GM18502 (cell line): ENCODE results near the gene TXNDC15.
"Not testable (repeated sequence)": the region's sequence is repeated elsewhere in the genome, so short reads cannot be mapped to it uniquely, and the experiment has no call there.

Experiments used
- ATAC-seq: cut with Tn5 transposase; IDR thresholded peaks from one replicate; pipeline ENCODE4 v1.9.1; 2021; ENCODE audit warnings: mild to moderate bottlenecking; ENCODE audit not compliant: unreplicated experiment, poor library complexity

The TXNDC15 gene, protein sequence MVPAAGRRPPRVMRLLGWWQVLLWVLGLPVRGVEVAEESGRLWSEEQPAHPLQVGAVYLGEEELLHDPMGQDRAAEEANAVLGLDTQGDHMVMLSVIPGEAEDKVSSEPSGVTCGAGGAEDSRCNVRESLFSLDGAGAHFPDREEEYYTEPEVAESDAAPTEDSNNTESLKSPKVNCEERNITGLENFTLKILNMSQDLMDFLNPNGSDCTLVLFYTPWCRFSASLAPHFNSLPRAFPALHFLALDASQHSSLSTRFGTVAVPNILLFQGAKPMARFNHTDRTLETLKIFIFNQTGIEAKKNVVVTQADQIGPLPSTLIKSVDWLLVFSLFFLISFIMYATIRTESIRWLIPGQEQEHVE

DNA sequence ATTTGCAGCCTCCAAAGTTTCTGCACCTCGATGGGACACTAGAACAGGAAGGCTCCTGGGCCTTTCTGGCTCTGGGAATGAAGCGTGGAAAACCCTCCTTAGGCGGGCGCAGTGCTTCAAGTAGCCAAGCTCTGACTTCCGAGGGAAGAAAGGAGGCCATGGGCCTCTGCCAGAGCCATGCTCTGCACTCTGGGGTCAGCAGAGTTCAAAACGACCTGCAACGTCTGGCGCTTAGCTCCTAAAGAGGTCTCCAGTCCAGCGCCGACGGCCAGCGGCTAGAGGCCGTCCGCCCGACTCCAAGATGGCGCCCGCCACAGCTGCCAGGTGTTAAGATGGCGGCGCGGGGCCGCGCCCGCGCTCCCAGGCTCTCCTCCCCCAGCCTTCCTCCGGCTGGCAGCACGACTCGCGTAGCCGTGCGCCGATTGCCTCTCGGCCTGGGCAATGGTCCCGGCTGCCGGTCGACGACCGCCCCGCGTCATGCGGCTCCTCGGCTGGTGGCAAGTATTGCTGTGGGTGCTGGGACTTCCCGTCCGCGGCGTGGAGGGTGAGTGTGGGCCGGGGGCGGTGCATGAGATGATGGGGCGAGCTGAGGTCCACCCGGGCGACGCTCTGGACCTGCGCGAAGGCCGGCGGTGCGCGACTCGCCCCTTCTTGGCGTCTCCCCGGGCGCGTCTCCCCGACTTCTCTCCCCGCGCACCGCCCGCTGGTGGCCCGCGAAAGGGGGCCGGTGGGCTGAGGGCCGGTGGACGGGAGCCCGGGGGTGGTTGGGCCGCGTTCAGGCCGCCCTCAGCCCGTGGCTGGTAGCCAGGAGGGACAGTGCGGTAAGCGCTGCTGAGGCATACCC, at the start of gene TXNDC15:
Gene TXNDC15 (plus strand): TSS at position 385 of the 844 bp plus-strand sequence. CDS start 57 bp downstream, at position 442.
- ATAC-seq: peak; percentile 81

DNA sequence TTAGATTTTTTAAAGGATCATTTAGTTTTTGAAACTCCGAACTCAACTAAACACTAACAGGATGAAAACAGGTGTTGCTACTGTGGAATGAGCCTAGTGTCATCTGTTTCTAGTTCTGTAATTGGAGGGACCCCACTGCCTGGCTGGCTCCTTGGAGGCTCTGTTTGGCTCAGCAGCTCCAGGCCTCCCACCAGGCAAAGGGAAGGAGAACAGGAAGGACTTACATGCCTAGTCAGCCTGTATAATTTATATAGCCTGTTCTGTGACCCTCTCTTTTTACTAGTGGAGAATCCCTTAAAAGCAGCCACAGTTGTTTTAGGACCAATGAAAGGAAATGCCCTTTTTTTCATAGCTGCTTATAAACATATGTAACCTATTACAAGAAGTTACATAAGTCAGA, 49.5 kb upstream of the TXNDC15 start:
- no peak for ATAC-seq

DNA sequence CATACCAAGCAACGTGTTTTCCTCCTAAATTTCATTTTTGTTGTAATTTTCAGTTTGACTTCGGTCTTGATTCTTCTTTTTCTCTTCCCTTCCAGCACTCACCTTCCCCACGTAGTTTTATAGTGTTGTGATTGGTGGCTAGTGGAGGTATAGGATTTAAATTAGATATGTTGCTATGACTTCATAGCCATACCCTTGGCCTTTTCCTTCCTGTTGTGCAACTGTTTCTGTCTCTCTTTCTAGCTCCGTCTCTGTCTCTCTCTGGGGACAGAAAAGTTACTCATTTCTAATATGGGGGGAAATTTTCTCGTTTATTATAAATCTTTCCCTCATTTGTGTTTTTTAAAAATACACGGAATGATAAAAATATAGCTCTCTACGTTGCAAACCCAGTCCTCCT, 49.0 kb upstream of the TXNDC15 start:
- ATAC-seq: no peak

DNA sequence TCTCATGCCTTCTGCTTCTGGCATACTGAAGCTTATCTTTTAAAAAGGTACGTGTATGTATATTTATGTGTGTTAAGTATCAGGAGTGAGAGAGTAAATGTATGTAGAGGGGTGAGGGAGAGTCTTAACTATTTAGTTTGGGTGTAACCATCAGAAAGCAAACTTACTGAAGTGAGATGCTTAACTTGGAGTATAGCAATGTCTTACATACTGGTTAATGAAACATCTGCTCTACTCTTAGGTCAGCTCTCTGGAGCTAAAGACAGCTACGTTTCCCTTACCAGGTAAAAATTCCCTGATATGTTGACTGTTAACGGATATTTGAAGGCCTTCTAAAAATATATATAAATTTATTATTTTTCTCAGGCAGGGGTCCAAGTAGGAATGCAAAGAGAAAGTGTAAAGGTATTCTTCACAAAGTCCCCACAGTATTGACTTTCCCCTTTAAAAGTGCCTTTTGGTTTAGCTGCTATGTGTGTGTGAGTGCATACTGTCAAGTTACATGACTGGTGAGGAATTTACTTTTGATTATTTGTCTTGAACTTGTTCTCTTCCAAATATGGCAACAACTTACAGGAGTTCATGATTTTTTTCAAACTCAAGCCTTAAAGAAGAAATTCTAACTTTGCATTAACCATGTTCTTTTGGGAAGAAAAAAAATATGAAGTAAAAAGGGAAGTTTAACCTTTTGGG, 40.7 kb upstream of the TXNDC15 start:
- no peak for ATAC-seq

DNA sequence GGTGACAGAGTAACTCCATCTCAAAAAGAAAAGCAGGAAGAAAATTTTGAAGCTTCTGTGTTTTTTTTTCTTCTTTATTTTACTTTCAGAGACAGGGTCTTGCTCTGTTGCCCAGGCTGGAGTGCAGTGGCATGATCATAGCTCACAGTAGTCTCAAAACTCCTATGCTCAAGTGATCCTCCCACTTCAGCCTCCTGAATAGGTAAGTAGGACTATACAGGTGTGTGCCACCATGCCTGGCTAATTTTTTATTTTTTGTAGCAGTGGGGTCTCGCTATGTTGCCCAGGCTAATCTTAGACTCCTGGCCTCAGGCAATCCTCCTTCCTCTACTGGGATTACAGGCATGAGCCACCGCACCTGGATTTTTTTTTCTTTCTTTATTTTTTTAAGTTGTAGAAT, 38.5 kb upstream of the TXNDC15 start:
- no peak for ATAC-seq

DNA sequence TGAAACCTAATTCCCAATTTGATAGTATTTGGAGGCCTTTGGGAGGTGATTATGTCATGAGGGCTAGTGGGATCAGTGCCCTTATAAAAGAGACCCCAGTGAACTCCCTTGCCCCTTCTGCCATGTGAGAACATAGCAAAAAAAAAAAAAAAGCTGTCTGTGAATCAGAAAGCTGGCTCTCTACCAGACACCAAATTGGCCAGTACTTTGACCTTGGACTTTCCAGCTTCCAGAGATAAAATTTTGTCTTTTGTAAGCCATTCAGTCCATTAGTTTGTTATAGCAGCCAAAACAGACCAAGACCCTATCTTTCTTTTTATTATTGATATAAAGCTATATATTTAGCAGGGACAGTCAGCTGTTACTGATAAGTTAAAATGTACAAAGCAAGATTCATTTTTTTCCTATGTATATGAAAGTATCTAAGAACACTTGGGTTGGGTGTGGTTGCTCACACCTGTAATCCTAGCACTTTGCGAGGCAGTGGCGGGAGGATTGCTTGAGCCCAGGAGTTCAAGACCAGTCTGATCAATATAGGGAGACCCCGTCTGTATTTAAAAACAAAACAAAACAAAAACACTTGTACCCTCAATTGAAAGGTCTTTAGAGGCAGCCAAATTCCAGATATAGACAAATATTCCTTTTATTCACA, 36.5 kb upstream of the TXNDC15 start:
- ATAC-seq: no peak

DNA sequence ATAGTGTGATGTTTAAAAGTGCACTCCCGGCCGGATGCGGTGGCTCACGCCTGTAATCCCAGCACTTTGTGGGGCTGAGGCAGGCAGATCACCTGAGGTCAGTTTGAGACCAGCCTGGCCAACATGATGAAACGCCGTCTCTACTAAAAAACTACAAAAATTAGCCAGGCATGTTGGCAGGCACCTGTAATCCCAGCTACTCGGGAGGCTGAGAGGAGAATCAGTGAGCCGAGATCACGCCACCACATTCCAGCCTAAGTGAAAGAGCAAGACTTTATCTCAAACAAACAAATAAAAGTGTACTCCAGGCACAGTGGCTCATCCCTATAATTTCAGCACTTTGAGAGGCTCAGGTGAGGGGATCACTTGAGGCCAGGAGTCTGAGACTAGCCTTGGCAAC, 35.8 kb upstream of the TXNDC15 start:
- ATAC-seq: not testable (repeated sequence)

DNA sequence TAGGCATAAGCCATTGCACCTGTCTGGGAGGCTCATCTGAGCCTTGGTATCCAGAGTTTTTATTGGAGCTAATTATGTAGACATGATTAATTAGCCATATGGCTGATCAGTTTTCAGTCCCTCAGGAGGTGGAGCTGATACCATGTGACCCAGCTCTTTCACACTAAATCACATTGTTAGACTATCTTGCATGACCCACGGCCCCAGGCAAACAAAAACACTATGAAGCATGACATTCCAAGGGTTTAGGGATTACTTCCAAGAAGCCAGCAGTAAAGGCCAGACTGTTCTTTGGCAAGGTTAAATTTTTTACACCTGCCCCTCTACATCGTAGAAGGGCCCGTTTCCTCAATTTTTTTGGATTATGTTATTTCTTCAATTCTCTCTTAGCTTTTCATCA, 33.4 kb upstream of the TXNDC15 start:
- ATAC-seq: no peak

DNA sequence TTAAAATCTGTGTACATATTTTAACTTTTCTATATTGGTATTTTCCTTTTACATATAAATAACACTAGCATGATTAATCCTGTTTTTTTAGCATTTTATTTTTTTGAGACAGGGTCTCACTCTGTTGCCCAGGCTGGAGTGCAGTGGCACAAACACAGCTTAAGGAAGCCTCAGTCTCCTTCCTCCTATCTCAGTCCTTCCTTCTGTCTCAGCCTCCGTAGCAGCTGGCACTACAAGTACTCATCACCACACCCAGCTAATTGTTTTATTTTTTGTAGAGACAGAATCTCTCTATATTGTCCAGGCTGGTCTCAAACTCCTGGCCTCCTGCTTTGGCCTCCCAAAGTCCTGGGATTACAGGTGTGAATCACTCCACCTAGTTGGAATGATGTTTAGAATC, 29.9 kb upstream of the TXNDC15 start:
- ATAC-seq: no peak

DNA sequence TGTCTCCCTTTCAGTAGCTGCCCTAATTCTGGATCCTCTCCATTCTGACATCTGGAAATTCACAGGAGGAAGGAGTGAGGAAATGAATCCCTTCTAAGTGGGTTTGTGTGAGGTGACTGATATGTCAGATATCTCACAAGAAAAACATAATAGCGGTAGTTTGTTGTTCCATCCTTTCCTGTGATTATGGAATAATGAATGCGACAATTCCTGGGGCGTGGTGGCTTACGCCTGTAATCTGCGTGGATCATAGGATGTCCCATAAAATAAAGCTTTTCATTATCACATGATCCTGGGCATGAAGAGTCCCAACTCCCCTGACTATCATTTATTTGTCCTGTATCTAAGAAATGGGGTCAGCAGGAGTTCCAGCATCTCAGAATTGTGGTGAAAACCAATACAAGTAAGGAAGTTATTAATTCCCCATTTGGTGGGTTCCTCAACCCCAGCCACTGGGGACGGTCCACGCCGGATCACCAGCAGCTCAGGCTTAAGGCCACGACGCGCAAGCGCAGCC, 28.8 kb upstream of the TXNDC15 start:
- no peak for ATAC-seq

DNA sequence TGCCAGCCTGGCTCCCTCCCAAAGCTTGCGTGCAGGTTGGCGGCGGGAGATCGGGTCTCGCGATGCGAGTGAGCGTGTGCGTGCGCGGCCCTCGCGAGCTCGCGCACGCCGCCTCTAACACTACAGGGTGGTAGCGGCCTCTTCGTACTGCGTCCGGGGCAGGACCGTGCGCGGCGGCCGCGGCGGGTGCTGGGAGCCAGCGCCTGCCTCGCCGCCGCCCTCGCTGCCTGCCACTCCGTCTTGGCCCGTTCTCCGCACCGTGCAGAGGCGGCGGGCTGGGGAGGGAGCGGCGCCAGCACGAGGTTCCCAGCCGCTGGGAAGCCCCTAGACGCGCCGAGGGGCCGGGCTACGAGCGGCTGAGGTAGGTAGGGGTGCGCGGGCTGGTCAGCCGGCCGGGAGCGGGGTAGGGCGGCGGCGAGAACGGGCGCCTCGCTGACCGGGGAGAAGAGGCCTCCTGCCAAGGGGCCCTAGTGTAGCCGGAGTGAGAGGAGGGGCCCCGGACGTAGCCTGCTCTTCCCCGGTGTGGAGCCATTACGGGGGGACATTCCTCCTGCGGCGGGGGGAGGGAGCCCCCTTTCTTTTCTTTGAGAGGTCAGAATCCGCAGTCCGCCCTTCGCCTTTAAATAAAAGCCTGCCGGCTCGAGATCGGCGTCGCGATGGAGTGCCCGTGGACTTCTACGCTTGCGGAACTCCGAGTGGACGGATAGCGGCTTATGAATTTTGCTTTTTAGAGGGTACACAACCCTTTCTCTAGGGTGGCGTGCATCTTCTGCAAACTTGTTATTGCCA, 28.1 kb upstream of the TXNDC15 start, which contains the start of gene C5orf24:
Gene C5orf24 (plus strand): TSS at position 117 of the 789 bp plus-strand sequence. CDS start 8,933 bp downstream, outside the sequence.
- peak; percentile 93 for ATAC-seq

DNA sequence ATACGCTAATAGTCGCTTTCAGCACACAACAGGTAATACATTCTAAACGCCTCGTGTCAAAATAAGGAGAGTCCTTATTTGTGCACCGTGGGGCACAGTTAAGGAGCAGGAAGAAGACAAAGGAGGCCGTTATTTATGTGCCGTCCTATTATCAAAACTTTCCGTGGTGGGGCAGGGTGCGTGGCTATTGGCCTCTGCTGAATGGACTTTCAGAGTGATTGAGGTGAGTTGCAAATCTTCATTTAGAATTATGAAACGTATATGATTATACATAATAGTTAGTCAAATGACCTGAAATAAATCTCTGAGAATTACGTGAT, 27.6 kb upstream of the TXNDC15 start:
- ATAC-seq: peak; percentile 2

DNA sequence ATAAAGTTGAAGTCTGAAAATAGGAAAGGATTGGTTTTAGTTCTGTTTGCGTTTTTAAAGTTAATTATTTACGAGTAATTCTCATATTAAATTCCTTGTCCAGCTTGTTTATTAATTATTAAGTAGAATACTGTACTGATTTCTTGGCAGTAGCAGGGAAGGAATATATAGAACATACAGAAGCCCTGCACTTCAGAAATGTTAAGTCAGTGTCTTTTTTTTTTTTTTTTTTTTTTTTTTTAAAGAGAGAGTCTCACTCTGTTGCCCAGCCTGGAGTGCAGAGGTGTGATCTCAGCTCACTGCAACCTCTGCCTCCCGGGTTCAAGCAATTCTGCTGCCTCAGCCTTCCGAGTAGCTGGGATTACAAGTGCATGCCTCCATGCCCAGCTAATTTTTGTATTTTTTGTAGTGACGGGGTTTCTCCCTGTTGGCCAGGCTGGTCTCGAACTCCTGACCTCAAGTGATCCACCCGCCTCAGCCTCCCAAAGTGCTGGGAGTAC, 24.7 kb upstream of the TXNDC15 start:
- ATAC-seq: not testable (repeated sequence)

DNA sequence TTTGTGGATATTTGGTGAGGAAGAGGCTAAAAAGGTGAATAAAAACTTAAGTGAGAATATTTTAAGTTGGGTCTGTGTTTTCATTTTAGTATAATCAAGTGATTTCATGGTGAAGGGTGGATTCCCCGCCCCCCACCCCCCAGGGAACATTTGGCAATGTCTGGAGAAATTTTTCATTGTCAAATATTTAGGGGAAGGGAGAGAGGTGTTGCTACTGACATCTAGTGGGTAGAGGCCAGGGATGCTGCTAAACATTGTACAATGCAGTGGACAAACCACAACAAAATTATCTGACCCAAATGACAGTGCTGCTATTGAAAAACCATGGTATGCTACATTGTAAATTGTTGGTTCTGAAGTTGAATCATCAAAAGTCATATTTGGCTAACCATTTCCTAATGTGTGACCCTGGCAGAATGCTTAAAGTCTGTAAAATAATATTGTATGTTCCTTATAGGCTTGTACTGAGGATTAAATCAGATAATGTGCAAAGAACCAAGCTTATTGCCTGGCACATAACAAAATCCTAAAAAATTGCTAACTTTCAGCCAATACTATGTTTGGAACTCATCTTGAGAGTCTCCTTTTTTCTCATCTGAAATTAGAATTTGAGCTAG, 22.8 kb upstream of the TXNDC15 start:
- no peak for ATAC-seq

DNA sequence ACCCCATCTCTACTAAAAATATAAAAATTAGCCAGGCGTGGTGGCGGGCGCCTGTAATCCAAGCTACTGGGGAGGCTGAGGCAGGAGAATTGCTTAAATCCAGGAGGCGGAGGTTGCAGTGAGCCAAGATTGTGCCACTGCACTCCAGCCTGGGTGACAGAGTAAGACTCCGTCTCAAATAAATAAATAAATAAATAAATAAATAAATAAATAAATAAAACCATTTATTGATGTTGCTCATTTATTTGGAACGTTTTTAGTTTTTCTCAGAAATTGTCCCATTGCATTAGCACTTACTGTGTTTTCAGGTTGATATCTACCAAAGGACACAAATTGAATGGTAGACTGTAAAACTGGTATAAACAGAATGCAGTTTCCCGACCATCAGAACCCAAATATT, 17.7 kb upstream of the TXNDC15 start:
- not testable (repeated sequence) for ATAC-seq

DNA sequence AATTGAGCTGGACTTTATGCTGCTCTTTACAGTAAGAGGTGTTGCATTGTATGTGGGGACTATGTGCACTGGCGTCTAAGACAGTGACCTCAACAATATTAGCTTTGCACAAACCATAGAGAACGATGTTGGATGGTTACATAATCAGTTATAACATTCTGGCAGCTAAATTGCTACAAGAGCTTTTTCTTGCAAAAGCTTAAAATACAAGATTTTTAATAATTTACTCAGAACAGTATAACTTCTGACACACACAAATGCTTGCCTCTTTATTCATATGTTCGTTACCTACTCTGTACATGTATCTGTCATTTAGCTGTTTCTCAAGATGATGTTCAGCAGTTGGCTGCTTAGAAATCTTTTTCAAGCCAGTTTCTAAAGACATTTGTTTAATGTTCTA, 16.8 kb upstream of the TXNDC15 start:
- ATAC-seq: no peak

DNA sequence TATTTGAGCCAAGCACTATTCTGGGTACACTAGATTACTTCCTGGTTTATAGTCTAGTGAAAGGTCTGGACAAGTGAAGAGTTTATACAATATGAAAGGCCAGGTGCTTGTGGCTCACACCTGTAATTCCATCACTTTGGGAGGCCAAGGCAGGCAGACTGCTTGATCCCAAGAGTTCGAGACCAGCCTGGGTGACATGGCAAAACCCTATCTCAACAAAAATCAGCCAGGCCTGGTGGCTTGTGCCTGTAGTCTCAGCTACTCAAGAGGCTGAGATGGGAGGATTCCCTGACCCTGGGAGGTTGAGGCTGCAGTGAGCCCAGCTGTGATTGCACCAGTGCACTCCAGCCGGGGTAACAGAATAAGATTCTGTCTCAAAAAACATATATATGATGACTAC, 9.5 kb upstream of the TXNDC15 start:
- ATAC-seq: no peak

DNA sequence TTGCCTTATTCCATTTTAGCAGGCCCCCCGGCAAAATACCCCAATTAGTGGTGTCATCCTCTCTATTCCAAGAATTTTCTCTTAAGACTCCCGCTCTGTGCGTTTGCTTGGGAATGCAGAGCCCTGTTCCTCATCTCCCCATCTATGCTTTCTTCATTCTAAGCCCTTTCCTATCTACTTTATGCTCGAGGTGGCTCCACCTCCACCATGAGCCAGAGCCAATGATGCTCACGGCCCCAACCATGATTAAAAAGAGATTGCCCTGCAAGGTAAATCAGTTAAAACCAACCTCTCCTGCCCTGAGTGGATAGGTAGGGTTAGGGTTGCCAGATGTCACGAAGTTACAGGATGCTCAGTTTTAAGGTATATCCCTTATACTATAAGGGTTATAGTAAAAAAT, 677 bp upstream of the TXNDC15 start:
- no peak for ATAC-seq
